GM21360 (cell line): ENCODE data around the gene PDIA3.
"Not testable (repeated sequence)": the region's sequence is repeated elsewhere in the genome, so short reads cannot be mapped to it uniquely, and the experiment has no call there.

Experiments
- ATAC-seq: cut with Tn5 transposase; IDR thresholded peaks from one replicate; pipeline ENCODE4 v1.9.1; 2021; ENCODE audit warnings: mild to moderate bottlenecking, moderate library complexity; ENCODE audit not compliant: unreplicated experiment

The PDIA3 gene

GRCh38 chr15:43746245-43746902, at the start of gene PDIA3:
Gene PDIA3, plus strand, starts transcription at chr15:43746438. Its CDS starts 102 bp downstream, at chr15:43746540.
- peak; percentile 61 for ATAC-seq

- no peak for ATAC-seq
Measured at GRCh38 chr15:43702174-43702573, 44.1 kb upstream of the PDIA3 start.

- ATAC-seq, result no peak
Measured at GRCh38 chr15:43702701-43703424, 43.4 kb upstream of the PDIA3 start.

GRCh38 chr15:43710431-43711131, 35.7 kb upstream of the PDIA3 start:
- ATAC-seq, result not testable (repeated sequence)

- ATAC-seq, result no peak
Measured at GRCh38 chr15:43723151-43723550, 23.1 kb upstream of the PDIA3 start.

GRCh38 chr15:43726306-43726705, 19.9 kb upstream of the PDIA3 start:
- not testable (repeated sequence) for ATAC-seq

GRCh38 chr15:43728053-43728725, 18.0 kb upstream of the PDIA3 start:
- ATAC-seq, result not testable (repeated sequence)

- peak; percentile 61 for ATAC-seq
Measured at GRCh38 chr15:43735416-43735815, 10.8 kb upstream of the PDIA3 start.

- ATAC-seq, result not testable (repeated sequence)
Measured at GRCh38 chr15:43746903-43747309, 668 bp downstream of the PDIA3 start.

GRCh38 chr15:43748376-43748775, 2.1 kb downstream of the PDIA3 start:
- ATAC-seq, result no peak

- peak; percentile 43 for ATAC-seq
Measured at GRCh38 chr15:43749690-43750345, 3.6 kb downstream of the PDIA3 start.

- no peak for ATAC-seq
Measured at GRCh38 chr15:43751885-43752284, 5.6 kb downstream of the PDIA3 start.

GRCh38 chr15:43762824-43763223, 16.6 kb downstream of the PDIA3 start:
- no peak for ATAC-seq

- ATAC-seq, result no peak
Measured at GRCh38 chr15:43763819-43764446, 17.7 kb downstream of the PDIA3 start.

- ATAC-seq, result no peak
Measured at GRCh38 chr15:43769584-43770228, 23.5 kb downstream of the PDIA3 start.

- ATAC-seq, result no peak
Measured at GRCh38 chr15:43771816-43772215, 25.6 kb downstream of the PDIA3 start.

GRCh38 chr15:43772624-43773023, 26.4 kb downstream of the PDIA3 start:
- ATAC-seq, result no peak

GRCh38 chr15:43774062-43774461, 27.8 kb downstream of the PDIA3 start:
- no peak for ATAC-seq

GRCh38 chr15:43775411-43775965, 29.2 kb downstream of the PDIA3 start:
- ATAC-seq, result no peak
